Psoas muscle (tissue), 8 donors: ENCODE data around the gene KCNB1. TPM values are rescaled to one million over a fixed set of nuclear protein-coding genes. Genes with fewer than 3 reads are reported as not detected.
A peak's percentile ranks its signal among the peaks of the same experiment; 100 is the strongest.

Source experiments
- ATAC-seq, 4 donors: fragments of 200-7000 bp; cut with Tn5 transposase; one replicate each; pipeline ENCODE4 v1.9.1; 2020; ENCODE audit warnings: moderate library complexity in 3 of 4, mild to moderate bottlenecking in 2 of 4
- DNase-seq, 2 donors: peaks; one replicate each; pipeline ENCODE4 v3.0.0-alpha.2; 2020
- H3K27ac ChIP-seq: fragments of 200-600 bp; one replicate; pipeline ENCODE4 v1.8.0; 2022
- H3K27me3 ChIP-seq, 3 donors: fragments of 200-600 bp in 1 of 3; one replicate each; pipeline versions ENCODE4 v1.6.1 to v1.8.0; 2013 to 2022; ENCODE audit warnings: low read length in 2 of 3, mild to moderate bottlenecking in 2 of 3, moderate library complexity in 1 of 3; ENCODE audit not compliant: insufficient read depth in 3 of 3
- H3K36me3 ChIP-seq, 2 donors: fragments of 200-600 bp in 1 of 2; one replicate each; pipeline versions ENCODE4 v1.6.1 to v1.8.0; 2013 to 2022; ENCODE audit warnings: low read depth in 1 of 2, mild to moderate bottlenecking in 1 of 2, moderate library complexity in 1 of 2; ENCODE audit not compliant: insufficient read depth in 1 of 2
- H3K4me1 ChIP-seq: fragments of 200-600 bp; one replicate; pipeline ENCODE4 v1.8.0; 2022
- H3K4me3 ChIP-seq: fragments of 200-600 bp; one replicate; pipeline ENCODE4 v1.8.0; 2022; ENCODE audit warnings: mild to moderate bottlenecking
- H3K9me3 ChIP-seq: fragments of 200-600 bp; one replicate; pipeline ENCODE4 v1.8.0; 2022
- WGBS, 3 donors: extraction: QIAGEN DNeasy Blood & Tissue Kit; methylation state at CpG; one replicate each; pipeline versions ENCODE4 v1.1.6 to v1.1.7; 2013; 5-methylcytosine and 5-hydroxymethylcytosine counted together
- intact Hi-C, 2 donors: fragments of 100-400 bp; cut with DNase I; formaldehyde crosslinking; loops; one replicate each; pipeline versions ENCODE4 v1.11.0 to v1.14.2; 2022
- polyA plus RNA-seq, 3 donors: library from polyadenylated mRNA; stranded (reverse); fragments of 200-250 nt; gene quantifications; one replicate each; pipeline ENCODE4 v1.2.3, GENCODE V29; 2013
- total RNA-seq, 4 donors: library from RNA; stranded (reverse); fragmentation: NEBNext Ultra II Directional in 2 of 4; extraction: Animal tissue kit (Norgen Biotek cat#: 25700) in 2 of 4; gene quantifications; one replicate each; pipeline versions ENCODE4 v1.2.1 to v1.2.4, GENCODE V29; 2021 to 2023
- TF ChIP-seq, protein P1 (sequence below): fragments of 200-600 bp; IDR thresholded peaks from one replicate; pipeline ENCODE4 v1.8.0; 2022; ENCODE audit warnings: antibody characterized with exemption
- donor health status: healthy with polysubstance abuse.
- donor health status: DM: no; HTN: no; CAD: no; lungs with moderate emphysema.
- donor health status: Bipolar disorder and iron deficiency.
- donor health status: healthy.
- donor health status: DM: yes; HTN: yes; CAD: no.
- donor health status: DM: no; HTN: no; CAD: no.
- donor health status: DM: no; HTN: no; CAD: no.
- donor health status: DM: yes; HTN: yes; CAD: no.

Gene KCNB1
- total and polyA plus RNA-seq, 7 donors = 1.8 to 44.0 (median 5.3) TPM

DNA sequence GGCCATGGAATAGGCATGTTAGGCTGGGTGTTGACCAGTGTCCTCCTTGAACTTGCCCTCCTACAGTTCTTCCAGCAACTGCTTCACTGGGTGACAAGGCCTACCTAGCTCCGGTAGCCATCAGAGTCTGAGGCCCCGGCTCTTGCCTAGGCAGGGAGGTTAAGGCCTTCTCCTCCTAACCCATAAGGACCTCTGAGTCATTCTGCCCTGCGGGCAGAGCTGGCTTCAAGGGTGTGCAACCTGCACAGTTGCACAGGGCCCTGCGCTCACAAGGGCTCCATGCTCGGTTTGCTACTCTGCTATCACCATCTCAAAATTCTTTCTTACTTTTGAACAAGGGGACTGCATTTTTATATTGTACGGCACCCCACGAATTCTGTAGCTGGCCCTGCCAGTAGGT lies 17.9 kb downstream of the KCNB1 start:
- Histone ChIP-seq H3K27me3 (no peaks in the 10 kb centered on the region), H3K36me3 (no peaks in the 10 kb centered on the region), H3K27ac (no peak overlapping the region), H3K9me3 (no peaks in the 10 kb centered on the region), H3K4me3 (no peak overlapping the region), H3K4me1 (no peaks in the 10 kb centered on the region)
- intact Hi-C loops = no loop called here
- DNase-seq (no peak), ATAC-seq (no peak)
- WGBS, 3 donors = 88 to 95% (median 94%) methylated on average over 7 of the region's 7 CpGs
- TF ChIP-seq, protein P1, sequence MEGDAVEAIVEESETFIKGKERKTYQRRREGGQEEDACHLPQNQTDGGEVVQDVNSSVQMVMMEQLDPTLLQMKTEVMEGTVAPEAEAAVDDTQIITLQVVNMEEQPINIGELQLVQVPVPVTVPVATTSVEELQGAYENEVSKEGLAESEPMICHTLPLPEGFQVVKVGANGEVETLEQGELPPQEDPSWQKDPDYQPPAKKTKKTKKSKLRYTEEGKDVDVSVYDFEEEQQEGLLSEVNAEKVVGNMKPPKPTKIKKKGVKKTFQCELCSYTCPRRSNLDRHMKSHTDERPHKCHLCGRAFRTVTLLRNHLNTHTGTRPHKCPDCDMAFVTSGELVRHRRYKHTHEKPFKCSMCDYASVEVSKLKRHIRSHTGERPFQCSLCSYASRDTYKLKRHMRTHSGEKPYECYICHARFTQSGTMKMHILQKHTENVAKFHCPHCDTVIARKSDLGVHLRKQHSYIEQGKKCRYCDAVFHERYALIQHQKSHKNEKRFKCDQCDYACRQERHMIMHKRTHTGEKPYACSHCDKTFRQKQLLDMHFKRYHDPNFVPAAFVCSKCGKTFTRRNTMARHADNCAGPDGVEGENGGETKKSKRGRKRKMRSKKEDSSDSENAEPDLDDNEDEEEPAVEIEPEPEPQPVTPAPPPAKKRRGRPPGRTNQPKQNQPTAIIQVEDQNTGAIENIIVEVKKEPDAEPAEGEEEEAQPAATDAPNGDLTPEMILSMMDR = no peak

- TF ChIP-seq, protein P1 = no peak
- no peak for ATAC-seq
- WGBS, 3 donors = 64 to 72% (median 69%) methylated on average over 6 of the region's 6 CpGs
These were observed 19.8 kb downstream of the KCNB1 start for GRCh38 chr20:49462626-49463025.

DNA sequence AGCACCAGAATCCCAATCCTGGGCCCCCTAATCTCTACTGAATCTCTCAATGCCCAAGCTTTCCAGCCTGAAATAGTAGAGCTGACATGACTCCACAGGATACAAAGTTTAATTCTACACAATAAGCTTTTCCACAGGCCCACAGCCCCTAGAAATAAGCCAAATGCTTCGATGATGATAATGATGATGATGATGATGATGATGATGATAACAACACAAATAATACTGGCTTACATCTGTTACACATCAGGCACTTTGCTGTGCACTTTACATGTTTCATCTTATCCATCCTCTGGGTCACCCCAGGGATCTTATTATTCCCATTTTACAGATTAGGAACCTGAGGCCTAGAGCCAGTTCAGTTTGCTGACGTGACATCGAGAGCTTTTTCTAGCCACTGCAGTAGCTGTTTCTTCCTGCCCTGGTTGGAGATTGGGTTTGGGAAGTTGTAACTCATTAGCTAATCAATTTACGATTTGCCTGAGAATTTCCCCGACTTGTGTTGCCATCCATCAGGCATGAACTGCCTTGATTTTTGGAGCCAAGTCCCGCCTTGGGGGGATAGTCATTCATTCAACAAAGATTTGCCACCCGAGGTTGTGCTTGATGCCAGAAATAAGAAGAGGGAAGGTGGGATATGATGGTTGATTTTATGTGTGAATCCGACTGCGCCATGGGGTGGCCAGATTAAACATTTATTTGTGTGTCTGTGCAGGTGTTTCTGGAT lies 20.4 kb downstream of the KCNB1 start:
- no peak overlapping the region for H3K4me3 ChIP-seq
- H3K4me1 ChIP-seq = no peaks in the 10 kb centered on the region
- intact Hi-C loops = no loop called here
- H3K27me3 ChIP-seq = no peaks in the 10 kb centered on the region
- H3K27ac ChIP-seq = no peak overlapping the region
- H3K9me3 ChIP-seq = no peaks in the 10 kb centered on the region
- H3K36me3 ChIP-seq = no peaks in the 10 kb centered on the region
- ATAC-seq (no peak), DNase-seq (no peak)
- 76 to 82% (median 79%) methylated on average over 9 of the region's 9 CpGs for WGBS, 3 donors
- TF ChIP-seq, protein P1 = no peak

More at GRCh38 chr20:49462626-49463025, 19.8 kb downstream of the KCNB1 start:
- H3K9me3 ChIP-seq = no peaks in the 10 kb centered on the region
- no peak overlapping the region for H3K27ac ChIP-seq
- no peaks in the 10 kb centered on the region for H3K36me3 ChIP-seq
- intact Hi-C loops = no loop called here
- no peak for DNase-seq
- H3K4me1 ChIP-seq = no peaks in the 10 kb centered on the region
- no peaks in the 10 kb centered on the region for H3K27me3 ChIP-seq
- no peak overlapping the region for H3K4me3 ChIP-seq

- Histone ChIP-seq H3K9me3 (no peaks in the 10 kb centered on the region), H3K4me3 (no peak overlapping the region), H3K4me1 (no peaks in the 10 kb centered on the region), H3K27me3 (no peaks in the 10 kb centered on the region), H3K27ac (no peak overlapping the region), H3K36me3 (no peaks in the 10 kb centered on the region)
- ATAC-seq (peak in 1 of 4 donors; percentile 30), DNase-seq (peak in 1 of 2 donors; percentile 15)
- TF ChIP-seq, protein P1 = no peak
- 66 to 78% (median 71%) methylated on average over 5 of the region's 5 CpGs for WGBS, 3 donors
- intact Hi-C loops = no loop called here
These were observed 21.6 kb downstream of the KCNB1 start for GRCh38 chr20:49460916-49461315.

- no peaks in the 10 kb centered on the region for H3K27me3 ChIP-seq
- TF ChIP-seq, protein P1 = no peak
- no peaks in the 10 kb centered on the region for H3K4me1 ChIP-seq
- peak in 1 of 2 donors; percentile 18 for DNase-seq
- no peak overlapping the region for H3K4me3 ChIP-seq
- H3K27ac ChIP-seq = no peak overlapping the region
- no peak for ATAC-seq
- H3K9me3 ChIP-seq = no peaks in the 10 kb centered on the region
- 81 to 93% (median 90%) methylated on average over 6 of the region's 6 CpGs for WGBS, 3 donors
- intact Hi-C loops = no loop called here
- no peaks in the 10 kb centered on the region for H3K36me3 ChIP-seq
These were observed 22.3 kb downstream of the KCNB1 start for GRCh38 chr20:49460131-49460530.
